COLO829 (cell line): ENCODE results near the gene TRMT1.

Experiments
- DNase-seq: peaks from one replicate; pipeline ENCODE4 v3.0.0; 2012; ENCODE audit warnings: low spot score

Gene TRMT1

GRCh38 chr19:13090511-13091231, 25.9 kb downstream of the TRMT1 start:
- DNase-seq = no peak

DNA sequence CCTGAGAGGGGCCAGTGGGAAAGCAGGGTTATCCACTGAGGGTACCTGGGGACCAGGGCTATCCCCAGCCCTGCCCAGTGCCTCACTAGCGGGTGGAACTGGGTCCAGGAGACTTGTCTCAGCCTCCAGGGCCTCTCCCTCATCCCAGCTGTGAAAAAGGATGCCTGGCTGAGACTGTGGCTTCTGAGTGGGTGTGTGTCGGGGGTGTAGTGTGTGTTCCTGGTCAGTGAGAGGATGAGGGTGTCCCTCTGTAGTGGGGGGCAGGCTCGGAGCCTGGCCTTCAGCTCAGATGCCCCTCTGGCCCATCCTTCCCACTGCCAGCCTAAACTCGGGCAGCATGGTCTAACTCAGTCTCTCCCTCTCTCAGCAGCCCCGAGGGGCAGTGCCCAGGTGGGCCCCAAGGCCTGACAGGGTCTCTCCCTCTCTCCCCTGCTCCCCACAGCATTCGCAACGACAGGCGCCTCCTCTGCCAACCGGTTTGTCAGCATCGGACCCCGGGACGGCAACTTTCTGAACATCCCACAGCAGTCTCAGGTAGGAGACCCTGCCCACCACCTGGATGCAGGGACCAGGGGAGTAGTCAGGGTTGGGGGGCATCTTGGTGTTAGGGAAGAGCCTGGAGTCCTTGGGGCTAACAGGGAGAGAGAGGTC, 26.6 kb downstream of the TRMT1 start:
- DNase-seq = no peak

- no peak for DNase-seq
These were observed 27.2 kb downstream of the TRMT1 start for GRCh38 chr19:13089139-13089856.

GRCh38 chr19:13087795-13088537, 28.6 kb downstream of the TRMT1 start:
- DNase-seq = no peak

- DNase-seq = no peak
These were observed 29.2 kb downstream of the TRMT1 start for GRCh38 chr19:13087295-13087694.

- no peak for DNase-seq
These were observed 30.2 kb downstream of the TRMT1 start for GRCh38 chr19:13086341-13086740.

GRCh38 chr19:13085666-13086065, 30.9 kb downstream of the TRMT1 start:
- DNase-seq = no peak

- DNase-seq = no peak
These were observed 32.9 kb downstream of the TRMT1 start for GRCh38 chr19:13083627-13084026.

DNA sequence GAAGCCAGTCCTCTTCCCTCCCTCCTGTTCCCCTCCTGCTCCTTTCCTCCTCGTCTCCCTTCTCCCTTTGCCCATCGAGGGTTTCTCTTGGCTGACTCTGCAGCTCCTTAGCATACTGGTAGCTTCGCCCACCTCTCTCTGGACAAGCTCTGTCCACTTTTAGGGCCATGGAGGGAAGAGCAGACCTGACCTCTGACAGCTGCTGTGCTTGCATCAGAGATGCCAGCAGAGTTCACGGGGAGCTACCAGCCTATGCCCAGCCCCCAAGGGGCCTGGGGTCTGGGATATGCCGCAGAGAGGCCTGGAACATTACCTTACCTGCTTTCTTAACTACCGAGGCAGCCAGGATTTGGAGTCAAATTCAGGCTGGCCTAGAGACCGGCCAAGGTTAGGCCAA, 33.5 kb downstream of the TRMT1 start:
- DNase-seq = no peak

- no peak for DNase-seq
These were observed 34.1 kb downstream of the TRMT1 start for GRCh38 chr19:13082192-13083007.

DNA sequence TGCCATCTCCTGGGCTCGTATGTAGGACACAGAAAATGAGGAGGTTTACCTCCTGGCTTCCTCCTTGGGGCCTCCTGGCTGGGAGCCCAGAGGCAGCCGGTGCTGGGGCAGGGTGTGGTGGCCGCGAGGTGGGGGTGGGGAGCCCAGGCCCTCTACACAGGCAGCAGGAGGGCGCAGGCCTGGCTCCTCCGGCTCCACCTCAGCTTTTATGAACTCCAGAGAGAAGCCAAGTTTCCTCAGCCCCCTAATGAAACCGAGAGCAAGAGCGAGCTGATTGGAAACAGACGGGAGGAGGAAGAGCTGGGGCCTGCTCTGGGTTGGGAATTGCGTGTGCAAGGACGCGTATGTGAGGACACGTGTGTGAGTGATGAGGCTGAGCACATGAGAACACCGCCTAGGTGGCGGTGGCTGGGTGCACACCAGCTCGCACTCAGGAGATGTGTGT, 37.0 kb downstream of the TRMT1 start:
- no peak for DNase-seq

DNA sequence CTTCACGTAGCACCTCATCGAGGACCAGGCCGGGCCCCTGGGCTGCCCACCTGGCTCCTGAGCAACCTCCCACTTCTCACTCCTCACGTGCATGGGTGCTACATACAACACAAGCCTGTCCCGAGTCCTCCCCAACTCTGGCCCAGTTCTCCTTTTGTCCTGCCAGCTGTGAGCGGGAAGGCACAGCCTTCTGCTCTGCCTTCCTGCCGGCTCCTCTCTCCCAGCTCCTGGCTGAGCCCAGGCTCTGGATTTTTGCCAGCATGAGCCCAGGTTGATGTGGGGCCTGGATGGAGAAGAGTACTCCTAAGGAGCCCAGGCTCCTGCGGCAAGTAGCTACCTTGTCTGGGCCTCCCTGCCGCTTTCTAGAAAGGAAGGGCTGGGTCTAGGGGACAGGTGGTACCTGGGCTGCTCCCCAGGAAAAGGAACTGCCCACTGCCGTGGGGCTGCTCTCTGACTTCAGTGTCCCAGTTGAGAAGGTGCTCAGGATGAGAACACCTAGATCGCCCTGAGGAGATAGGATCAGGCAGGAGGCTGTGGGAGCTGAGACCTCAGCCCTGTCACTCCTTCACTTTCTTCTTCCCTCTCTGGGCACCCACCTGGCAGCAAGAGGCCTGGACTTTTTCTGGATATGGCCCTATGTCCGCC, 37.5 kb downstream of the TRMT1 start:
- no peak for DNase-seq

DNA sequence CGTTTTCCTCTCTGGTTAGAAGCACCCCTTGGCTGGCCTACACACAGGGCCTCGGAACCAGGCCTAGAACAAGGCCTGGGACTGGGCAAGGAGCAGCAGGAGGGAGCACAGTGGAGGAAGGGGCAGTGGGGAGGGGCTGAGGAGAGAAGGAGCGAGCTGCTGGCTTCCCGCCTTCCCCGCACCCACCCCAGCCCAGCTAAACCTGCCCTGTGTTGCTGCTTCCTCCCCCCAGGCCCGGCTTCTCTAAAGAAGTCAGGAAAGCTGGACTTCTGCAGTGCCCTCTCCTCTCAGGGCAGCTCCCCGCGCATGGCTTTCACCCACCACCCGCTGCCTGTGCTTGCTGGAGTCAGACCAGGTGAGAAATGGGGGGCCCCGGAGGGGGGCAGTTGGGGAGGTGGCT, 38.2 kb downstream of the TRMT1 start:
- DNase-seq = no peak

GRCh38 chr19:13077240-13077639, 39.3 kb downstream of the TRMT1 start:
- DNase-seq = no peak

DNA sequence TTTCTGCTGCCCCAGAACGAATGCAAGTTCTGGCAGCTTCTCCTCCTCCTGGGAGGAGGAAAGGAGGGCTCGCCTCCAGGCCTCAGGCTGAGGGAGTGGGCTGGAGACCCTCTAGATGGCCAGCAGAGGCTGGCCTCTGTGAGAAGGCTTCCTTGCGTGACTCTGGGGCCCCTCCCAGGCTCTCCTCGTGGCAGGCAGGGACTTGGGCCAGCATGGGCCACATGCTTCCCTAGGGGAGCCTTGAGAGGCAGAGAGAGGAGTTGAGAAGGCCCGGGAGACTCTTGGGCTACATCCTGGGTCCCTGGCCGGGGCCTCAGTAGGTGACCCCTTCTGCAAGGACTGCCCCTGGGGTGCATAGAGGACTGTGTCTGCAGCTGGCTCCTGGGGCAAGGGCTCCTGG, 39.8 kb downstream of the TRMT1 start:
- DNase-seq = no peak

DNA sequence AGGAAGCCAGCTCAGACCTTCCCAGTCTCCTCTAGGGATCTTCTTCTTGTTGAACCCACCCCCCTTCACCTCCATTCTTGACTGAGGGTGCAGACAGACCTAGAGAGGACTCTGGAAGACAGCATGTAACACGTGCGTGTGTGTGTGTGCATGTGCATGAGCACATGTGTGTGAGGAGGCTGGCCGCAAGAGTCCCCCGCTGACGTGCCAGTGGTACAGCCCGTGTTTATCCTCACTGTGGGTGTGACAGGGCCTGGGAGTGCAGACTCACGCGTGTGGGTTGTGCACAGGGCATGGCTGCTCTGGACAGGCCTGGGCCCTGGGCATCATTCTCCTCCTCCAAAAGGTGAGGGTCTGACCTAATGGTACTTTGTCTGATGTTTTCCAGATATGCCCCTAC, 40.2 kb downstream of the TRMT1 start:
- no peak for DNase-seq

GRCh38 chr19:13074378-13074777, 42.2 kb downstream of the TRMT1 start:
- DNase-seq = no peak

- no peak for DNase-seq
These were observed 43.3 kb downstream of the TRMT1 start for GRCh38 chr19:13073263-13073662.

DNA sequence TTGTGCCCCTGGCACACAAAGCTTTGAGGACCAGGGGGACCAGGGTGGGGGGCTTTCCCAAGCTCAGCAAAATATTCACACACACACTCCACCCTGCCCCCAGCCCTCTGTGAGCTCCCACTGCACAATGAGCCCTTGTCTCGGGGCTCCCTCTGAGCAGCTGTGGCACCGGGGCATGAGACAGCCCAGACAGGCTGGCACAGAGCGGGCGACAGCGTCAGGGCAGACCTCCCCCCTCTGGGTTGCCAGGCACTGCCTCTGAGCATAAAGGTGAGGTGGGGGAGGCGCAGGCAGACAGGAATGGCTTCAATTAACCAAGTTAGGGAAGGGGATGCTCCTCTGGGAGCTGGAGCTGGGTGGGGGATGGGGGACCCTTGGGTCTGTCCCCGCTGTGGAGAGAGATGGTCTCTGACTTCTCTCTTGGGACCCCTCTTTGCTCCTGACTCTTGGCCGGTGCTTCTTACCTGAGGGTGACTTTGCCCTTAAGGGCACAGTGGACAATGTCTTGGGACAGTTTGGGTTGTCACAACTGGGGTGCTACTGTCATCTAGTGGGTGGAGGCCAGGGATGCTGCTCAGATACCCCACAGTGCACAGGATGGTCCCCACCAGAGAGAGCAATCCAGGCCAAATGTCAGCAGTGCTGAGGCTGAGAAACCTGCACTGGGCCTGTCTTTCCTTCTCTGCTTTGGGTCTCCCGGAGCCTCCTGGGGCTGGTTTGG, 44.2 kb downstream of the TRMT1 start:
- DNase-seq = no peak

- DNase-seq = no peak
These were observed 44.9 kb downstream of the TRMT1 start for GRCh38 chr19:13071444-13072187.
